ENCODE results near the gene HAUS2. TPM values are rescaled to one million over a fixed set of nuclear protein-coding genes. Genes with fewer than 3 reads are reported as not detected.

Gene HAUS2
- total and polyA plus RNA-seq, 10 of the 15 experiments (the other 5 are each of a cell fraction or from before 2014, with no cell fraction given), result 28.7 to 59.3 (median 40.6) TPM

DNA sequence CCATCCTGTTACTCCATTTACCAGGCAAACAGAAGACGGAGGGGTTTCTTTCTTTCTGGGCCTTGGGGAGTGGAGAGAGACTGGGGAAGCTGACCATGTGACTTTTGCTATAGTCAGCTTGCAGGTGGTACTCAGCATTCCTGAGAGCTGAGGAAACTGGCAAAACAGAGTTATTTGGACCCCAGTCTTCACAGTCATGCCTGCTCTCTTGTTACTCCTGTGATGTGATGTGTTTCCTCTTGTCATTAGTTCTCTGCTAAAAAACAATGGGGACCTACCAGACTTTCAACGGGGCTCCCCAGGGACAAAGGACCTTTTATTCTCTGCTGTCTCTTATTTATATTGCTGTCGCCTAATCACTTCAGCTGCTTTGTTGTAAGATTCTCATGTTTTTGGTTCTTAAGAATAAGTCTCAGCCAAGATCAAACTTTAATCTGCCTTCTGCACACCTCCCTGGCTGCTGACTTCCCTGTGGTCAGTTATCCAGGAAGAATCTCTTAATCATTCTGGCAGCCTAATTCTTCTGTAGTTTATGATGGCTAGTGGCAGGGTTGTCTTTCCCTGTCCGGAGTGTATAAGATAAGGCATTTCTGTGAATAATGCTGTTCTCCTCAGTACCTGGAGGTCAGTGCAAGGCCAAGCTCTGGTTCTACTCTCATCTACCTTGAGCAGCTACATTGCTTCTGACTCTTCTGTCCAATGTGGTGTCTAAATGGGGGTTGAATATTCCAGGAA is 35.6 kb downstream of the HAUS2 start:
- ChIA-PET CTCF (interaction anchor here (1.0 kb wide), 1 partner anchor 12 kb away, joined by 4 read pairs; no protein-coding TSS in a partner anchor), SMC1A (ENCODE audit: uncharacterized antibody, unreplicated experiment) (interaction anchor here (1.0 to 7.6 kb wide), 3 partner anchors 8 to 23 kb away, joined by 5 to 53 read pairs (median 8); partner anchors contain the start of gene STARD9), POLR2A (interaction anchor here (0.5 to 1.7 kb wide), 6 partner anchors 9 to 1163 kb away, joined by 3 to 5 read pairs (median 3); no protein-coding TSS in a partner anchor), RAD21 (ENCODE audit: unreplicated experiment) (interaction anchor here (1.2 kb wide), 1 partner anchor 11 kb away, joined by 3 read pairs; no protein-coding TSS in a partner anchor)
- H3K27me3 ChIP-seq (replicated peaks in 1 of 2; ENCODE audit: control insufficient read depth in 2 of 2, insufficient read depth in 2 of 2, low read length in 1 of 2), result no peaks in the 10 kb centered on the region
- H3K27ac ChIP-seq (ENCODE audit: control insufficient read depth, insufficient read depth), result no peak overlapping the region
- H3K79me2 ChIP-seq (ENCODE audit: control insufficient read depth, insufficient read depth, low read length), result no peaks in the 10 kb centered on the region; the same call in 1 of the 2 replicates
- TF ChIP-seq FOXK2 (IDR thresholded peaks at IDR 0.05) (no peak), LARP7 (IDR thresholded peaks at IDR 0.05) (no peak), IKZF1 (conservative IDR thresholded peaks at IDR 0.05) (no peak), MEF2B (IDR thresholded peaks at IDR 0.05; ENCODE audit: partially characterized antibody, poor library complexity, severe bottlenecking) (peak; percentile 31)
- no peaks in the 10 kb centered on the region for H4K20me1 ChIP-seq (ENCODE audit: control insufficient read depth, insufficient read depth)
- WGBS (ENCODE audit: insufficient coverage, insufficient replicate concordance, low lambda C conversion rate, missing lambda C conversion rate), result 71% methylated on average over 4 of the region's 4 CpGs
- H2AFZ ChIP-seq (ENCODE audit: control insufficient read depth, low read depth, low read length), result no peak overlapping the region
- H3K9me3 ChIP-seq (replicated peaks; ENCODE audit: control insufficient read depth, insufficient read depth, low read length), result no peaks in the 10 kb centered on the region
- no peak overlapping the region for H3K9ac ChIP-seq (ENCODE audit: control insufficient read depth, insufficient read depth, low read length)
- FAIRE-seq (no peak), DNase-seq (ENCODE audit: low read depth, low spot score) (no peak), ATAC-seq (no peak)
- H3K4me1 ChIP-seq (ENCODE audit: control insufficient read depth, insufficient read depth, low read length), result no peaks in the 10 kb centered on the region; the same call in 1 of the 2 replicates
- no TSS peak for BruUV-seq (replicated peaks)
- H3K4me3 ChIP-seq, result no peak overlapping the region
- intact Hi-C loops (cut with micrococcal nuclease; ENCODE audit: unreplicated experiment), result loop anchor here (5.0 kb wide), 1 partner anchor 43 kb away; no protein-coding TSS in a partner anchor
- H3K36me3 ChIP-seq (ENCODE audit: control insufficient read depth in 2 of 2, insufficient read depth in 2 of 2, low read length in 1 of 2), result peaks cover 0 to 3% of the 10 kb centered on the region in 2 experiments; a peak in 2 of 4 replicates
- H3K4me2 ChIP-seq (ENCODE audit: control insufficient read depth, insufficient read depth), result no peak overlapping the region
- in situ Hi-C loops (cut with MboI), result no loop called here

DNA sequence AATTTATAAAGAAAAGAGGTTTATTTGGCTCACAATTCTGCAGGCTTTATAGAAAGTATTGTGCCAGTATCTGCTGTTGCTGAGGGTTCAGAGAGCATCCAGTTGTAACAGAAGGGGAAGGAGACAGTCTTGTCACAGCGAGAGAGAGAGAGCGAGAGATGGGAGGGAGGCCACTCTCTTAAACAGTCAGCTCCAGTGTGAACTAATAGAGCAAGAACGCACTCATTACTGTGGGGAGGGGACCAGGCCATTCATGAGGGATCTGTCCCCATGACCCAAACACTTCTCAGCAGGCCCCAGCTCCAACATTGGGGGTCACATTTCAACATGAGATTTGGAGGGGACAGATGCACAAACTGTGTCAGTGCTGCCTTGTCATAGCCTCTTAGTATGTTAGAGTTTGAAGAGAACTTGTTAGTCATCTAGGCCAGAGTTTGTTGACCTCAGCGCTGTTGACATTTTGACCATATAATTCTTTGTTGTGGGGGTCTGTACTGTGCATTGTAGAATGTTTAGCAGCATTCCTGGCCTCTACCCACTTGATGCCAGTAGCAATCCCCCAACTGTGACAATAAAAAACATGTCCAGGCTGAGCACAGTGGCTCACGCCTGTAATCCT is 42.1 kb downstream of the HAUS2 start:
- Histone ChIP-seq H3K27me3 (replicated peaks in 1 of 2; ENCODE audit: control insufficient read depth in 2 of 2, insufficient read depth in 2 of 2, low read length in 1 of 2) (no peaks in the 10 kb centered on the region), H2AFZ (ENCODE audit: control insufficient read depth, low read depth, low read length) (no peak overlapping the region), H3K79me2 (ENCODE audit: control insufficient read depth, insufficient read depth, low read length) (no peaks in the 10 kb centered on the region), H3K4me3 (no peak overlapping the region), H3K9me3 (replicated peaks; ENCODE audit: control insufficient read depth, insufficient read depth, low read length) (no peaks in the 10 kb centered on the region), H3K36me3 (ENCODE audit: control insufficient read depth in 2 of 2, insufficient read depth in 2 of 2, low read length in 1 of 2) (peaks cover 0 to 3% of the 10 kb centered on the region in 2 experiments; a peak in 2 of 4 replicates), H4K20me1 (ENCODE audit: control insufficient read depth, insufficient read depth) (no peaks in the 10 kb centered on the region), H3K9ac (ENCODE audit: control insufficient read depth, insufficient read depth, low read length) (no peak overlapping the region), H3K4me2 (ENCODE audit: control insufficient read depth, insufficient read depth) (no peak overlapping the region), H3K27ac (ENCODE audit: control insufficient read depth, insufficient read depth) (no peak overlapping the region), H3K4me1 (ENCODE audit: control insufficient read depth, insufficient read depth, low read length) (no peaks in the 10 kb centered on the region)
- TF ChIP-seq FOXK2 (IDR thresholded peaks at IDR 0.05) (no peak), BRCA1 (IDR thresholded peaks at IDR 0.05; ENCODE audit: low read depth, low read length) (no peak), TCF3 (IDR thresholded peaks at IDR 0.05; ENCODE audit: borderline replicate concordance, insufficient read depth, low read depth, low read length) (no peak)
- TF ChIP-seq, protein P1, sequence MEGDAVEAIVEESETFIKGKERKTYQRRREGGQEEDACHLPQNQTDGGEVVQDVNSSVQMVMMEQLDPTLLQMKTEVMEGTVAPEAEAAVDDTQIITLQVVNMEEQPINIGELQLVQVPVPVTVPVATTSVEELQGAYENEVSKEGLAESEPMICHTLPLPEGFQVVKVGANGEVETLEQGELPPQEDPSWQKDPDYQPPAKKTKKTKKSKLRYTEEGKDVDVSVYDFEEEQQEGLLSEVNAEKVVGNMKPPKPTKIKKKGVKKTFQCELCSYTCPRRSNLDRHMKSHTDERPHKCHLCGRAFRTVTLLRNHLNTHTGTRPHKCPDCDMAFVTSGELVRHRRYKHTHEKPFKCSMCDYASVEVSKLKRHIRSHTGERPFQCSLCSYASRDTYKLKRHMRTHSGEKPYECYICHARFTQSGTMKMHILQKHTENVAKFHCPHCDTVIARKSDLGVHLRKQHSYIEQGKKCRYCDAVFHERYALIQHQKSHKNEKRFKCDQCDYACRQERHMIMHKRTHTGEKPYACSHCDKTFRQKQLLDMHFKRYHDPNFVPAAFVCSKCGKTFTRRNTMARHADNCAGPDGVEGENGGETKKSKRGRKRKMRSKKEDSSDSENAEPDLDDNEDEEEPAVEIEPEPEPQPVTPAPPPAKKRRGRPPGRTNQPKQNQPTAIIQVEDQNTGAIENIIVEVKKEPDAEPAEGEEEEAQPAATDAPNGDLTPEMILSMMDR (IDR thresholded peaks at IDR 0.05 in 2 of 3, conservative IDR thresholded peaks at IDR 0.05 in 1 of 3; ENCODE audit: control insufficient read depth in 2 of 3, extremely low read depth in 1 of 3, insufficient read depth in 1 of 3, low read depth in 3 of 3, low read length in 3 of 3), result no peak
- ATAC-seq, result no peak
- ChIA-PET POLR2A (interaction anchor here (0.7 kb wide), 1 partner anchor 243 kb away, joined by 5 read pairs; no protein-coding TSS in a partner anchor), CTCF (interaction anchor here (1.4 to 1.8 kb wide), 2 partner anchors 8 to 56 kb away, joined by 5 read pairs; no protein-coding TSS in a partner anchor), RAD21 (ENCODE audit: unreplicated experiment) (interaction anchor here (1.0 kb wide), 1 partner anchor 13 kb away, joined by 3 read pairs; no protein-coding TSS in a partner anchor), SMC1A (ENCODE audit: uncharacterized antibody, unreplicated experiment) (interaction anchor here (1.2 kb wide), 1 partner anchor 59 kb away, joined by 4 read pairs; no protein-coding TSS in a partner anchor)
- intact Hi-C loops (cut with micrococcal nuclease; ENCODE audit: unreplicated experiment) (no loop called here), in situ Hi-C loops (cut with MboI) (no loop called here)
- BruUV-seq (replicated peaks), result no TSS peak
- DNase-seq (ENCODE audit: low read depth, low spot score), result no peak
- WGBS (ENCODE audit: insufficient coverage, insufficient replicate concordance, low lambda C conversion rate, missing lambda C conversion rate), result 85% methylated on average over 5 of the region's 5 CpGs
- FAIRE-seq, result no peak
